ENCODE measurements around the gene PCGF5. TPM values are rescaled to one million over a fixed set of nuclear protein-coding genes. Genes with fewer than 3 reads are reported as not detected.
"Not testable (repeated sequence)": the region's sequence is repeated elsewhere in the genome, so short reads cannot be mapped to it uniquely, and the experiment has no call there.

PCGF5 gene
- polyA plus RNA-seq (2013, experiment 1 of 2) = 9.6 TPM
- 10.6 TPM for polyA plus RNA-seq (2013, experiment 2 of 2)

DNA sequence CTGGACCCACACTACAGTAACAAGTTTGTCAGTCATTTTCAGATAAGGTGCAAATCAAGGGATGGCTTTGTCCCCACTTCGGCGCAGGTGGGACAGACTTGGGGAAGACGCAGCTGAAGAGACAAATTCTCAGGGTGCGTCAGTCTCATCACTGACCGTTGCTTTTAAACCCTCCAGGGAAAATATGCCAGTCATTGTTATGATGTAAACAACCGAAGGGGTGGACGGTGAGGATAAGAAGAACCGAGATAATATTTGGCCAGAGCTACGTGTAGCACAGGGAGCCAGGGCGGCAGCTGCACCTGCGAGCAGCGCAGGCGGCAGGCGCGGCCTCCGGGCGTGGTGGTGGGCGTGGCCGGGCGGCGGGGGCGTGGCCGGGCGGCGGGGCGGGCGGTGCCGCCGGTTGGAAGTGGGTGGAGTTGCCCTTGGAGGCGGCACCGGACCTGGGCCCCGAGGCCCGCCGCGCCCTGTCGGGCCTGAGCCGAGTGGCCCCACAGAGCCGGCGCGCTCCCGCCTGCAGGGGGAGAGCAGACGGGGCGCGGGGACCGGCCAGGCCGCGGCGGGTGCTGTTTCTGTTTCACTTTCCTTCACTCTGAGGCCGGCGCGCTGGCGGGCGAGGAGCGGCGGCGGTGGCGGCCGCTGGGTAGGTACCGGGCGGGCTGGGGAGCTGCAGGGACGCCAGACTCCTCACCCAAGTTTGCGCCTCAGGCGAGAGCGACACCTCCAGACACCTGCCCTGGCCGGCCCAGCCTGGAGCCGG is at the start of gene PCGF5:
TSS of gene PCGF5 (plus strand) at position 470 of the 760 bp plus-strand sequence. CDS start 2,209 bp downstream, outside the sequence.
- H3K4me1 ChIP-seq (ENCODE audit: insufficient read depth, low read length) = no peaks in the 10 kb centered on the region
- H3K36me3 ChIP-seq (ENCODE audit: insufficient read depth, low read length) = no peaks in the 10 kb centered on the region
- H3K9me3 ChIP-seq (ENCODE audit: insufficient read depth, low read depth, low read length) = no peaks in the 10 kb centered on the region
- 0 out of 2 replicates have a peak within 1 kb of the TSS, but pooled peaks have one; percentile 30 for H3K27ac ChIP-seq (ENCODE audit: low read depth, low read length)
- peak within 1 kb of the TSS; percentile 89 for H3K4me3 ChIP-seq (ENCODE audit: low read length)
- H3K27me3 ChIP-seq (ENCODE audit: insufficient read depth, low read length) = peaks cover 63% of the 10 kb centered on the region
- peak within 1 kb of the TSS; percentile 75 for H3K9ac ChIP-seq (ENCODE audit: low read depth, low read length)
- WGBS = 2% methylated on average over 66 of the region's 66 CpGs

DNA sequence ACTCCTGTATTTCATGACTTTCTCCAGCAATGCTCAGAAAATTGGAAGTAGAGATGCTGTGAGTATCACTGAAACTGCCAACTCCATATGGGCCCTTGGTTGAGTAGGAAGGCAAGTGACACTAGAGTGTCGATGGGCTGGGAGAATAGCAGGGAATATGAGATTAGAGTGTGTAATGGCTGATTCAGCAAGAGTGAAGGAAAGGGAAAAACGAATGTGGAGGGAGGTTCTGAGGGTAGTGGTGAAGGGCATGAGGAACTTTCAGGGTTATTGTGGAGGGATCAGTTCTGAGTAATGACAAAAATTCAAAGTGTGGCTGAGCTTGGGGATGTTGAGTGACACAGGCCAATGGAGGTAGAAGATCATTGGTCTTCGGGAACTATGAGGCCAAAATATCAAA is 49.0 kb upstream of the PCGF5 start:
- Histone ChIP-seq H3K36me3 (ENCODE audit: insufficient read depth, low read length) (no peaks in the 10 kb centered on the region), H3K27me3 (ENCODE audit: insufficient read depth, low read length) (peaks cover 21% of the 10 kb centered on the region), H3K9ac (ENCODE audit: low read depth, low read length) (no peak overlapping the region), H3K4me1 (ENCODE audit: insufficient read depth, low read length) (no peaks in the 10 kb centered on the region), H3K9me3 (ENCODE audit: insufficient read depth, low read depth, low read length) (no peaks in the 10 kb centered on the region), H3K27ac (ENCODE audit: low read depth, low read length) (no peak overlapping the region), H3K4me3 (ENCODE audit: low read length) (no peak overlapping the region)
- 80% methylated on average over 3 of the region's 3 CpGs for WGBS

DNA sequence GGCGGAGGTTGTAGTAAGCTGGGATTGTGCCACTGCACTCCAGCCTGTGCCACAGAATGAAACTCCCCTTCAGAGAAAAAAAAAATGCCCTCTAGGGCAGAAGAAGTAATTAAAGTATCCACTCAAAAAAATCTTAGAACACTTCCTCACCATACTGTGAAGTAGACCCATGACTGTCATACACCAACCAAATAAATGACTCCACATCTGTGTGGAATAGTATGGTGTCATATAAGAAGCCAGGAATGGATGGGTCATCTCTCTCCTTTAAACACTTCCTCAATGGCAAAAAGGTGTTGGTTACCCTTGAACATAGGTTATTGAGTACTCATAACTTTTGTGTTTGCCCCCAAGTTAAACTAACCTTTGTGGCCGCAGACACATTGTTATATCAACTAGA is 48.1 kb upstream of the PCGF5 start:
- Histone ChIP-seq H3K9me3 (ENCODE audit: insufficient read depth, low read depth, low read length) (no peaks in the 10 kb centered on the region), H3K27me3 (ENCODE audit: insufficient read depth, low read length) (peaks cover 12% of the 10 kb centered on the region), H3K36me3 (ENCODE audit: insufficient read depth, low read length) (no peaks in the 10 kb centered on the region), H3K4me1 (ENCODE audit: insufficient read depth, low read length) (no peaks in the 10 kb centered on the region), H3K27ac (ENCODE audit: low read depth, low read length) (no peak overlapping the region), H3K9ac (ENCODE audit: low read depth, low read length) (no peak overlapping the region), H3K4me3 (ENCODE audit: low read length) (no peak overlapping the region)
- WGBS = 100% methylated on average over 2 of the region's 2 CpGs

DNA sequence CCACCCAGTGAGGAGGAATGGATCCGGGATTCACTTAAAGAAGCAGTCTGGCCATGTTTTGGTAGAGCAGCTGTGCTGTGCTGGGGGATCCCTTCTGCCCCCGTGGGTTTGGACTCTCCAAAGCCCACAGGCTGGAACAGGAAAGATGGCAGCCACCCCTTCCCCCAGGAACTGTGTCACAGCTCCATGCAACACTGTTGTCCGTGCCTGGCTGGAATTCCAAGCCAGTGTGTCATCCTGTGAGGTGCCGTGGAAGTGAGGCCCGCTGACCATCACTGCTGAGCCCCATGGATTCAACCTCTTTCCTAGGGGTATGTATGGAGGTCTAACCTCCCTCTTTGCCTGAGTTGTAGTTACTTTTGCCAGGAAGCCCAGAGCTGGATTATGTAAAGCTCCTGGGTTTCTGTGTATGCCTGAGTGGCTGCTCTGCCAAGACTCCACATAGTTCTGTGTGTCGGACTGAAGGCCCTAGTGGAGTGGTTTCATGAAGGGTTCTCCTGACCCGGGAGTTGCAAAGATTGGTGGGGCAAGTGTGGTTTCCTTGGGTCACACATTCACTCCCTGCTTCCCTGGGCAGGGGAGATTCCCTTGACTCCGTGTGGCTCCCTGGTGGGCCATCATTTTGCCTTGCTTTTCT is 35.1 kb upstream of the PCGF5 start:
- H3K9ac ChIP-seq (ENCODE audit: low read depth, low read length) = no peak overlapping the region
- no peaks in the 10 kb centered on the region for H3K9me3 ChIP-seq (ENCODE audit: insufficient read depth, low read depth, low read length)
- H3K36me3 ChIP-seq (ENCODE audit: insufficient read depth, low read length) = no peaks in the 10 kb centered on the region
- H3K27me3 ChIP-seq (ENCODE audit: insufficient read depth, low read length) = no peaks in the 10 kb centered on the region
- H3K4me1 ChIP-seq (ENCODE audit: insufficient read depth, low read length) = no peaks in the 10 kb centered on the region
- H3K27ac ChIP-seq (ENCODE audit: low read depth, low read length) = no peak overlapping the region
- WGBS = 90% methylated on average over 8 of the region's 8 CpGs
- H3K4me3 ChIP-seq (ENCODE audit: low read length) = no peak overlapping the region

DNA sequence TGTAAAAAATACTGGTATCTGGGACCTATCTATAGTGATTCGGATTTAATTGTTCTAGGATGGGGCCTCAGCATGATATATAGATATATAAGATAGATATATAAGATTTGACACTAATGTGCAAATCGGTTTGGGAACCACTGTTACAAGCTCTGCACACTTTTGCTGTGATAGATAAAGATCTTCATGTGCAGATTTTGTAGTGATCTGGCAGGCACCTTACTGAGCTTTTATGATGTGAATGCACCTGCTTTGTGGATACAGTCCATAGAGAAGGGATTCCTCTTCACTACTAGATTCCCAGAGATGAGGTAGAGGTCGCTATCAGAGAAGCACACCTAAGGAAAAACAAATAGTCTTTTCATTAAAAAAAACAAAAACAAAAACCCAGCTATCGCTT is 33.3 kb upstream of the PCGF5 start:
- Histone ChIP-seq H3K36me3 (ENCODE audit: insufficient read depth, low read length) (no peaks in the 10 kb centered on the region), H3K9me3 (ENCODE audit: insufficient read depth, low read depth, low read length) (no peaks in the 10 kb centered on the region), H3K27me3 (ENCODE audit: insufficient read depth, low read length) (no peaks in the 10 kb centered on the region), H3K4me1 (ENCODE audit: insufficient read depth, low read length) (no peaks in the 10 kb centered on the region), H3K9ac (ENCODE audit: low read depth, low read length) (no peak overlapping the region), H3K4me3 (ENCODE audit: low read length) (no peak overlapping the region), H3K27ac (ENCODE audit: low read depth, low read length) (no peak overlapping the region)
- 89% methylated on average over 2 of the region's 4 CpGs for WGBS

DNA sequence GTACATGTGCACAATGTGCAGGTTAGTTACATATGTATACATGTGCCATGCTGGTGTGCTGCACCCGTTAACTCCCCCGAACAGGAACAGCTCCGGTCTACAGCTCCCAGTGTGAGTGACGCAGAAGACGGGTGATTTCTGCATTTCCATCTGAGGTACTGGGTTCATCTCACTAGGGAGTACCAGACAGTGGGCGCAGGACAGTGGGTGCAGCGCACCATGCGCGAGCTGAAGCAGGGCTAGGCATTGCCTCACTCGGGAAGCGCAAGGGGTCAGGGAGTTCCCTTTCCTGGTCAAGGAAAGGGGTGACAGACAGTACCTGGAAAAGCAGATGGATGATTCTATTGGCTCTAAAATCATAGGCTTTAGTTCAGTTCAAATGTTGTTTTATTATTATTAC is 32.5 kb upstream of the PCGF5 start:
- not testable (repeated sequence) for H3K9ac ChIP-seq (ENCODE audit: low read depth, low read length)

DNA sequence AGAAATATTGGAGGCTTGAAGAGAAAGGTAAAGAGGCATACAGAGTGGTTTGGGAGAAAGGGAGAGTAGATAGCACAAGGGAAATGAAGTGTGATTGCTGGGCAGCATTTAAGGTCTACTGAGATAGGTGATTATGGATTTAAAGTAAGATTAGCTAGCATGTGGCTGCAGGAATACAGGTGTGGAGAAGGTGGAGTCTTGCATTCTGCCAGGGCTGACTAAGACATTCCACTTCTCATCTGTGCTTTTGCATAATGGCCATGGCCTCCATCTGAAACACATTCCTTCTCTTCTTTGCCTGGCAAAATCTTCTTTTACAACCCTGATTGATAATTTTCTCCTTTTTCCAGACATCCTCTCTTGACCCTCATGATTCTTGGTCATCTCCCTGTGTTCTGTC is 31.6 kb upstream of the PCGF5 start:
- Histone ChIP-seq H3K9me3 (ENCODE audit: insufficient read depth, low read depth, low read length) (no peaks in the 10 kb centered on the region), H3K27ac (ENCODE audit: low read depth, low read length) (no peak overlapping the region), H3K36me3 (ENCODE audit: insufficient read depth, low read length) (no peaks in the 10 kb centered on the region), H3K4me3 (ENCODE audit: low read length) (no peak overlapping the region), H3K4me1 (ENCODE audit: insufficient read depth, low read length) (no peaks in the 10 kb centered on the region), H3K27me3 (ENCODE audit: insufficient read depth, low read length) (no peaks in the 10 kb centered on the region), H3K9ac (ENCODE audit: low read depth, low read length) (no peak overlapping the region)

More for the DNA sequence above, 32.5 kb upstream of the PCGF5 start:
- 87% methylated on average over 11 of the region's 11 CpGs for whole genome bisulfite sequencing
- not testable (repeated sequence) for H3K4me1 ChIP-seq (ENCODE audit: insufficient read depth, low read length); H3K9me3 ChIP-seq (ENCODE audit: insufficient read depth, low read depth, low read length); H3K4me3 ChIP-seq (ENCODE audit: low read length); H3K36me3 ChIP-seq (ENCODE audit: insufficient read depth, low read length); H3K27me3 ChIP-seq (ENCODE audit: insufficient read depth, low read length); H3K27ac ChIP-seq (ENCODE audit: low read depth, low read length)

DNA sequence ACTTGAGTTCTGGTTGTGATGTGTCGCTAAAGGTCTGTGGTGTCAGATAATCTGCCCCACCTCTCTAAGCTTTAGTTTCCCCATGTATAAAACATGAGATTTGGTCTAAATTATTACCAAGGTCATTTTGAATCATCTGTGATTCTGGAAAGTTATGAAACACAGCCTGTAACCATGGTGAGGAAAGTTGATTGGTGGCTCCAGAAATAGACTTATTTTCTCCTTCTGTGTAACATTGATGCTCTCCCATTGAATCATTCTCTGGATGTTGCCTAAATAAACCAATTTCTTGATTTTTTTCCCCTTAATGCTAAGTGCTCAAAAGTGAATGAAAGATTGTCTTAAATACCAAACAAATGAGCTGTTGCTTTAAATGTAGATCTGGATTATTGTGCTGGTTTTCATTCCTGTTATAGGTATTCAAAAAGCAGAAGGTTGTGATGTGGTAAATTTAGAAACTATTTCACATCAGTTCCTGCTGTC is 30.0 kb upstream of the PCGF5 start:
- no peak overlapping the region for H3K9ac ChIP-seq (ENCODE audit: low read depth, low read length)
- no peak overlapping the region for H3K4me3 ChIP-seq (ENCODE audit: low read length)
- no peaks in the 10 kb centered on the region for H3K27me3 ChIP-seq (ENCODE audit: insufficient read depth, low read length)
- H3K36me3 ChIP-seq (ENCODE audit: insufficient read depth, low read length) = no peaks in the 10 kb centered on the region
- WGBS = no CpG with 5 or more reads among the region's 1 CpG
- H3K4me1 ChIP-seq (ENCODE audit: insufficient read depth, low read length) = no peaks in the 10 kb centered on the region
- no peak overlapping the region for H3K27ac ChIP-seq (ENCODE audit: low read depth, low read length)
- no peaks in the 10 kb centered on the region for H3K9me3 ChIP-seq (ENCODE audit: insufficient read depth, low read depth, low read length)

DNA sequence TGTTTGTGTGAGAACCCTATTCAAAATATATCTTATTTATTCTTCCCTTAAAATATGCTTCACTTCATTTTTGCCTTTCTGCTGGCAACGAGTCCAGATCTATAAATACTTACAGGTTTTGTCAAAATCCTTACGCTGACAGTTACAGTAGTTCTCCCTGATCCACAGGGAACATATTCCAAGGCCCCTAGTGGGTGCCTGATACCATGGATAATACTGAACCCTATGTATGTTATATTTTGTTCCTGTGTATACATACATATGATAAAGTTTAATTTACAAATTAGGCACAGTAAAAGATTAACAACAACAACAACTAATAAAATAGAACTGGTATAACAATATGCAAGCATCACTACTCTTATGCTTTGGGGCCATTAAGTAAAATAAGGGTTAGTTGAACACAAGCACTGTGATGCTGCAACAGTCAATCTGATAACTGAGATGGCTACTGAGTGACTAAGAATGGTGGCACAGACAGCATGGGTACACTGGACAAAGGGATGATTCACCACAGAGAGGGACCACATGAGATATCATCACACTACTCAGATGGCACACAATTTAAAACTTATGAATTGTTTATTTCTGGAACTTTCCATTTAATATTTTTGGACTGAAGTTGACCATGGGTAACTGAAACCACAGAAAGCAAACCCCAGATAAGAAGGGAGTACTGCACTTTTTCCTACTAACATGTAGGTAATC is 29.4 kb upstream of the PCGF5 start:
- Histone ChIP-seq H3K27ac (ENCODE audit: low read depth, low read length) (no peak overlapping the region), H3K36me3 (ENCODE audit: insufficient read depth, low read length) (no peaks in the 10 kb centered on the region), H3K9me3 (ENCODE audit: insufficient read depth, low read depth, low read length) (no peaks in the 10 kb centered on the region), H3K27me3 (ENCODE audit: insufficient read depth, low read length) (no peaks in the 10 kb centered on the region), H3K4me3 (ENCODE audit: low read length) (no peak overlapping the region), H3K4me1 (ENCODE audit: insufficient read depth, low read length) (no peaks in the 10 kb centered on the region), H3K9ac (ENCODE audit: low read depth, low read length) (no peak overlapping the region)
- WGBS = 86% methylated on average over 2 of the region's 2 CpGs

DNA sequence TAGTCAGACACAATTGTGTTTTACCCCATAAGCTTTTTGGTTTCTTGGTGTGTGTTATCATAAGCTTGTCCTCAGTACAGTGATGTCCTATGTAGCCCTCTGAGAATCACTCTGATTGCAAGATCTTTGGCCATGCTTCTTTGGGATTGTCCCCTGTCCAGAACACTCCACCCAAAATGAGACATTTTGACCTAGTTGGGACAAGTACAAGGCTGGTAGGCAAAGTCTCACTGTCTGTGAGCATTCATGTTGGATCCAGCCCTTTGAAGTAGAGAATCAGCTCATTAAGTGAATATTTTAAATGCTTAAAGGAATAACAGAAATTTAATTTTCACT is 28.9 kb upstream of the PCGF5 start:
- Histone ChIP-seq H3K27me3 (ENCODE audit: insufficient read depth, low read length) (no peaks in the 10 kb centered on the region), H3K9me3 (ENCODE audit: insufficient read depth, low read depth, low read length) (no peaks in the 10 kb centered on the region), H3K4me1 (ENCODE audit: insufficient read depth, low read length) (no peaks in the 10 kb centered on the region), H3K9ac (ENCODE audit: low read depth, low read length) (no peak overlapping the region), H3K27ac (ENCODE audit: low read depth, low read length) (no peak overlapping the region), H3K36me3 (ENCODE audit: insufficient read depth, low read length) (no peaks in the 10 kb centered on the region), H3K4me3 (ENCODE audit: low read length) (no peak overlapping the region)

DNA sequence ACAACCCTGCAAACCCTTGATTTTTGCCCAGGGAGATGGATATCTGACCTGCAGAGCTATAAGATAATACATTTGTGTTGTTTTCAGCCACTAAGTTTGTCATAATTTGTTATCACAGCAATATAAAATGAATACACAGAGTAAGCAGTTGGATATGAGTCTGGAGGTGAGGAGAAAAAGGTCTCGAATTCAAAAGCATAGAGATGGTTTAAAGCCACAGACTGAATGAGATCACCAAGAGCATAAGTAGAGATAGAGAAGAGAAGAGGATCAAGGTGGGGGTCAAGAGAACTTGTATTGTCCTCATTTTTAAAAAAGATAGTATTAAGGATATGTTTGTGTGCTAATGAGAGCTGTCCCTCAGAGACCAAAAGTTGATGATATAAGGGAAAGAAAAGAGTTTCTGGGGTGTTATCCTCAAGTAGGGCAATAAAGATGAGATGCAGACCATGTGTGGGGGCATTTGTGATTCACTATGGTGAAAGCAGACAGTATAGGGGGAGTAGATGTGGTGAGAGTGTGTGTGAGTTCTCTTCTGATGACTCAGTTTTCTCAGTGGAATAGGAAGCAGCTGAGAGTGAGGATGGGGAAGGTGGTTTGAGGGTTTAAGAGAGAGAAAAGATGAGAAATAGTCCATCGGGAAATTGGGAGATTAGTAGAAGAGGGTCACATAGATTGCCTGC is 25.8 kb upstream of the PCGF5 start:
- Histone ChIP-seq H3K9me3 (ENCODE audit: insufficient read depth, low read depth, low read length) (no peaks in the 10 kb centered on the region), H3K36me3 (ENCODE audit: insufficient read depth, low read length) (no peaks in the 10 kb centered on the region), H3K4me1 (ENCODE audit: insufficient read depth, low read length) (no peaks in the 10 kb centered on the region), H3K4me3 (ENCODE audit: low read length) (no peak overlapping the region), H3K27me3 (ENCODE audit: insufficient read depth, low read length) (no peaks in the 10 kb centered on the region), H3K9ac (ENCODE audit: low read depth, low read length) (no peak overlapping the region), H3K27ac (ENCODE audit: low read depth, low read length) (no peak overlapping the region)
- WGBS = 94% methylated on average over 2 of the region's 2 CpGs
